HepG2 (cell line): ENCODE measurements around the gene CELF5. TPM values are rescaled to one million over a fixed set of nuclear protein-coding genes. Genes with fewer than 3 reads are reported as not detected.

ENCODE experiments used
- ATAC-seq: fragments of 200-7000 bp; cut with Tn5 transposase; 3 replicates; pipeline ENCODE4 v1.9.1; 2020; ENCODE audit warnings: mild to moderate bottlenecking, moderate library complexity
- BruUV-seq: library from RNA; stranded (reverse); fragments of 400-500 nt; replicated peaks from 2 replicates; lab custom pipeline; 2021; lab: Mats Ljungman, UMichigan
- CTCF ChIA-PET: fragments of 300-600 bp; formaldehyde crosslinking; extraction: SDS; loops from one replicate; lab custom pipeline; 2021; ENCODE audit warnings: low total read pairs, inconsistent platforms, low intra/inter-chr PET ratio; lab: Yijun Ruan, JAX
- POLR2A ChIA-PET: fragments of 350-600 bp; sonication (Branson Sonifier 250); formaldehyde crosslinking; loops from one replicate; lab custom pipeline; 2020; ENCODE audit warnings: antibody characterized with exemption, inconsistent platforms; lab: Yijun Ruan, JAX
- DNase-seq: peaks from one replicate; pipeline ENCODE4 v3.0.0-alpha.2; 2015; ENCODE audit warnings: low spot score
- FAIRE-seq: peaks from 3 replicates; lab custom pipeline; 2011; peaks lifted over from hg19 to GRCh38; lab: Jason Lieb, UNC
- H2AFZ ChIP-seq: one replicate; pipeline ENCODE4 v1.6.1; 2011; ENCODE audit warnings: low read length, inconsistent platforms
- H3K27ac ChIP-seq: fragments of 300-600 bp; 3 replicates; pipeline ENCODE4 v1.8.0; 2011; ENCODE audit warnings: mixed run types, mild to moderate bottlenecking, mixed read lengths, low read length, inconsistent platforms; ENCODE audit not compliant: insufficient read depth; ENCODE audit errors: extremely low read length
- H3K27me3 ChIP-seq, 2 experiments: fragments of 200-600 bp in 1 of 2; 2 replicates in 1 of 2; 3 replicates in 1 of 2; pipeline versions ENCODE4 v1.6.0 to v1.8.0; 2011; ENCODE audit warnings: low read length in 2 of 2, mild to moderate bottlenecking in 2 of 2, moderate library complexity in 2 of 2, inconsistent platforms in 1 of 2; ENCODE audit not compliant: insufficient read depth in 2 of 2, control insufficient read depth in 1 of 2
- H3K36me3 ChIP-seq, 2 experiments: fragments of 200-600 bp in 1 of 2; replicated peaks in 1 of 2; 2 replicates in 1 of 2; 3 replicates in 1 of 2; pipeline versions ENCODE4 v1.5.1 to v1.8.0; 2011; ENCODE audit warnings: low read length in 2 of 2, inconsistent platforms in 1 of 2; ENCODE audit not compliant: insufficient read depth in 2 of 2, control insufficient read depth in 1 of 2
- H3K4me1 ChIP-seq: 2 replicates; pipeline ENCODE4 v1.5.1; 2012; ENCODE audit warnings: low read length, inconsistent platforms; ENCODE audit not compliant: insufficient read depth
- H3K4me2 ChIP-seq: 2 replicates; pipeline ENCODE4 v1.6.0; 2011; ENCODE audit warnings: low read depth, low read length, inconsistent platforms
- H3K4me3 ChIP-seq, 3 experiments: fragments of 200-600 bp in 1 of 3; sonication (generic), shearing (Covaris generic) in 1 of 3; replicated peaks in 1 of 3; 2 replicates each; pipeline ENCODE4 v1.5.1; 2011 to 2016; ENCODE audit warnings: low read length in 3 of 3, inconsistent platforms in 2 of 3, low read depth in 2 of 3, mild to moderate bottlenecking in 2 of 3, control low read depth in 1 of 3, mixed read lengths in 1 of 3; ENCODE audit not compliant: insufficient read depth in 1 of 3
- H3K79me2 ChIP-seq: one replicate; pipeline ENCODE4 v1.6.1; 2011; ENCODE audit warnings: low read length, inconsistent platforms; ENCODE audit not compliant: insufficient read depth
- H3K9ac ChIP-seq: 2 replicates; pipeline ENCODE4 v1.6.0; 2011; ENCODE audit warnings: mild to moderate bottlenecking, low read depth, low read length, inconsistent platforms; ENCODE audit not compliant: insufficient read depth
- H3K9me3 ChIP-seq: 2 replicates; pipeline ENCODE4 v1.5.1; 2012; ENCODE audit warnings: mild to moderate bottlenecking, low read length
- H4K20me1 ChIP-seq: 2 replicates; pipeline ENCODE4 v1.6.0; 2011; ENCODE audit warnings: inconsistent platforms, mild to moderate bottlenecking, low read length, moderate library complexity; ENCODE audit not compliant: insufficient read depth
- CEBPB ChIP-seq: IDR thresholded peaks from 2 replicates; pipeline ENCODE4 v1.6.1; 2011; ENCODE audit warnings: low read depth, low read length, improper control_type of control experiment, borderline replicate concordance
- FOXA3 ChIP-seq: IDR thresholded peaks from 2 replicates; pipeline ENCODE4 v1.6.1; 2016; ENCODE audit warnings: missing genetic modification reagents, missing compliant biosample characterization
- HNF4A ChIP-seq: sonication (generic); formaldehyde crosslinking; IDR thresholded peaks from 2 replicates; pipeline ENCODE4 v1.4.0; 2020; ENCODE audit warnings: missing genetic modification reagents
- RARA ChIP-seq: IDR thresholded peaks from 2 replicates; pipeline ENCODE4 v1.6.1; 2016; ENCODE audit warnings: missing genetic modification reagents, missing compliant biosample characterization
- SOX13 ChIP-seq, 3 experiments: fragments of 450-650 bp in 1 of 3; sonication (generic) in 1 of 3; formaldehyde crosslinking in 1 of 3; IDR thresholded peaks in 2 of 3; conservative IDR thresholded peaks in 1 of 3; 2 replicates each; pipeline versions ENCODE4 v1.5.0 to v1.6.1; 2016 to 2020; ENCODE audit warnings: antibody characterized with exemption in 1 of 3, mild to moderate bottlenecking in 1 of 3, missing compliant biosample characterization in 1 of 3, missing genetic modification reagents in 1 of 3, moderate library complexity in 1 of 3
- TGIF2 ChIP-seq: IDR thresholded peaks from 2 replicates; pipeline ENCODE4 v1.6.1; 2016; ENCODE audit warnings: control low read depth, missing compliant biosample characterization
- ZFP36L2 ChIP-seq: sonication (generic); formaldehyde crosslinking; IDR thresholded peaks from 2 replicates; pipeline ENCODE4 v1.4.0; 2020; ENCODE audit warnings: missing genetic modification reagents
- ZNF10 ChIP-seq: sonication (generic); formaldehyde crosslinking; IDR thresholded peaks from 2 replicates; pipeline ENCODE4 v1.4.0; 2020; ENCODE audit warnings: mild to moderate bottlenecking, low read depth, missing genetic modification reagents, borderline replicate concordance
- ZNF326 ChIP-seq: sonication (generic); formaldehyde crosslinking; IDR thresholded peaks from 2 replicates; pipeline ENCODE4 v1.4.0; 2020; ENCODE audit warnings: missing genetic modification reagents, borderline replicate concordance
- WGBS: methylation state at CpG from one replicate; pipeline ENCODE4 v1.1.6; 2017; ENCODE audit warnings: low lambda C conversion rate; 5-methylcytosine and 5-hydroxymethylcytosine counted together
- in situ Hi-C: cut with HindIII; loops from 2 replicates; pipeline ENCODE4 v1.10.0; 2017; ENCODE audit warnings: low pct_unique_long_range_greater_than_20kb; ENCODE audit not compliant: extremely low pct_ligation_motif_present
- intact Hi-C: fragments of 100-400 bp; cut with micrococcal nuclease; formaldehyde crosslinking; loops from one replicate; pipeline ENCODE4 v1.10.0; 2022; ENCODE audit not compliant: unreplicated experiment
- polyA plus RNA-seq, 8 experiments: library from polyadenylated mRNA; depleted of rRNA in 3 of 8; stranded (reverse) in 7 of 8; unstranded in 1 of 8; fragments of >200 nt; fragmentation: Illumina TruSeq in 4 of 8; extraction: Trizol in 4 of 8; gene quantifications; 2 replicates each; pipeline versions ENCODE4 v1.2.1 to v1.2.3, GENCODE V29; 2011 to 2016; ENCODE audit warnings: low read depth in 4 of 8, missing spikeins in 1 of 8, mixed read lengths in 1 of 8; ENCODE audit not compliant: insufficient read depth in 1 of 8
- total RNA-seq, 5 experiments: library from RNA; depleted of rRNA; stranded (reverse); fragments of >200 nt; fragmentation: Illumina TruSeq; extraction: Trizol; gene quantifications; 2 replicates each; pipeline ENCODE4 v1.2.3, GENCODE V29; 2016; ENCODE audit warnings: low read depth in 1 of 5
- TF ChIP-seq, protein P1 (sequence below): sonication (generic); formaldehyde crosslinking; conservative IDR thresholded peaks from 2 replicates; pipeline ENCODE4 v1.4.0; 2020; ENCODE audit warnings: missing genetic modification reagents
- TF ChIP-seq, protein P2 (sequence below), 2 experiments: fragments of 450-650 bp in 1 of 2; sonication (generic) in 1 of 2; formaldehyde crosslinking in 1 of 2; IDR thresholded peaks; 2 replicates each; pipeline versions ENCODE4 v1.6.1 to v1.8.0; 2016 to 2022; ENCODE audit warnings: antibody characterized with exemption in 1 of 2, mild to moderate bottlenecking in 1 of 2, missing genetic modification reagents in 1 of 2

CELF5 gene
- total and polyA plus RNA-seq, 2 of the 13 experiments (the other 11 are each of a cell fraction or from before 2014, with no cell fraction given) = 0.31 to 0.84 TPM

DNA sequence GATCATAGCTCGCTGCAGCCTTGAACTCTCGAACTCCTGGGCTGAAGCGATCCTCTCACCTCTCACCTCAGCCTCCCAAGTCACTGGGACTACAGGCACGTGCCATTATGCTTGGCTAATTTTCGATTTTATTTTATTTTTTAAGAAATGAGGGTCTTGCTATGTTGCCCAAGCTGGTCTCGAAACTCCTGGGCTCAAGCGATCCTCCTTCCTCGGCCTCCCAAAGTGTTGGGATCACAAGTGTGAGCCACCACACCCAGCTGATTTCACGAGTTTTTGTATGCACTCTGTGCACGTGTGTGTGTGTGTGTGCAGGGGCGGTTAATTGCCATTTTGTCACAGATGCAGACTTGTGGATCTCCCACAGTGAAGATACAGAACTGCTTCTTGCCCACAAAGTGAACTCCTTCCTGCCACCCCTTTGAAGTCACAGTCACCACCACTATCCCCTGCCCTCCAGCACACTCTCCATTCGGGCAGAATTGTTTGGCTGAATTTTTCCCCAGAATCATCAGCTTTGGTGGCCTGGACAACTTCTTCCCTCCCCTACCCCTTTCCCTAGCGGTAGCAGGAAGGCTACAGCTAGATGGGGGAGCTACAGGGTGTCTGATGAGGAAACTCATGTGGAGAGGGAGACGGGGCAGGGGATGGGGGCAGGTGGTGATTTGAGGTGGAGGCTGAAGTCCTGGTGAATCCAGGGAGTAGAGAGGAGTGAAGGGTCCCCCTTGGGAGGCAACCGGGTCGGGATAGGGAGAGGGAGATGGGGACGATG lies 59.6 kb downstream of the CELF5 start:
- no peak for FAIRE-seq
- Histone ChIP-seq H4K20me1 (no peaks in the 10 kb centered on the region), H3K27me3 (peaks cover 9 to 20% of the 10 kb centered on the region in 2 experiments; a peak in 3 of 5 replicates), H3K9me3 (no peaks in the 10 kb centered on the region), H3K36me3 (no peaks in the 10 kb centered on the region), H3K9ac (peak overlapping the region; percentile 69), H2AFZ (no peak overlapping the region), H3K79me2 (no peaks in the 10 kb centered on the region), H3K27ac (peak overlapping the region; percentile 80), H3K4me1 (peaks cover 21% of the 10 kb centered on the region), H3K4me2 (peak overlapping the region; percentile 95), H3K4me3 (peak overlapping the region; percentile 44 to 75 (median 59))
- ATAC-seq = peak; percentile 13
- in situ Hi-C loops (no loop called here), intact Hi-C loops (no loop called here)
- CTCF ChIA-PET = no interaction called here
- WGBS = 22% methylated on average over 17 of the region's 17 CpGs
- no TSS peak for BruUV-seq
- POLR2A ChIA-PET = interaction anchor here (1.5 to 2.1 kb wide), 2 partner anchors 8 to 196 kb away, joined by 8 to 55 read pairs; partner anchors contain the start of gene SMIM24
- DNase-seq = no peak
- TF ChIP-seq RARA = peak; percentile 51; the same call in 1 of the 2 replicates
- TF ChIP-seq ZNF10 (CRISPR knock-in tag) = no peak
- TF ChIP-seq, protein P1, sequence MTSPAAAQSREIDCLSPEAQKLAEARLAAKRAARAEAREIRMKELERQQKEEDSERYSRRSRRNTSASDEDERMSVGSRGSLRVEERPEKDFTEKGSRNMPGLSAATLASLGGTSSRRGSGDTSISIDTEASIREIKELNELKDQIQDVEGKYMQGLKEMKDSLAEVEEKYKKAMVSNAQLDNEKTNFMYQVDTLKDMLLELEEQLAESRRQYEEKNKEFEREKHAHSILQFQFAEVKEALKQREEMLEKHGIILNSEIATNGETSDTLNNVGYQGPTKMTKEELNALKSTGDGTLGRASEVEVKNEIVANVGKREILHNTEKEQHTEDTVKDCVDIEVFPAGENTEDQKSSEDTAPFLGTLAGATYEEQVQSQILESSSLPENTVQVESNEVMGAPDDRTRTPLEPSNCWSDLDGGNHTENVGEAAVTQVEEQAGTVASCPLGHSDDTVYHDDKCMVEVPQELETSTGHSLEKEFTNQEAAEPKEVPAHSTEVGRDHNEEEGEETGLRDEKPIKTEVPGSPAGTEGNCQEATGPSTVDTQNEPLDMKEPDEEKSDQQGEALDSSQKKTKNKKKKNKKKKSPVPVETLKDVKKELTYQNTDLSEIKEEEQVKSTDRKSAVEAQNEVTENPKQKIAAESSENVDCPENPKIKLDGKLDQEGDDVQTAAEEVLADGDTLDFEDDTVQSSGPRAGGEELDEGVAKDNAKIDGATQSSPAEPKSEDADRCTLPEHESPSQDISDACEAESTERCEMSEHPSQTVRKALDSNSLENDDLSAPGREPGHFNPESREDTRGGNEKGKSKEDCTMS (CRISPR knock-in tag) = no peak
- TF ChIP-seq CEBPB = no peak
- peak; percentile 10; the same call in 1 of the 2 replicates for TF ChIP-seq TGIF2 (CRISPR knock-in tag)
- no peak for TF ChIP-seq ZFP36L2 (CRISPR knock-in tag)
- TF ChIP-seq HNF4A (CRISPR knock-in tag) = 0 out of 2 replicates have a peak, but pooled peaks have one; percentile 5
- TF ChIP-seq, protein P2, sequence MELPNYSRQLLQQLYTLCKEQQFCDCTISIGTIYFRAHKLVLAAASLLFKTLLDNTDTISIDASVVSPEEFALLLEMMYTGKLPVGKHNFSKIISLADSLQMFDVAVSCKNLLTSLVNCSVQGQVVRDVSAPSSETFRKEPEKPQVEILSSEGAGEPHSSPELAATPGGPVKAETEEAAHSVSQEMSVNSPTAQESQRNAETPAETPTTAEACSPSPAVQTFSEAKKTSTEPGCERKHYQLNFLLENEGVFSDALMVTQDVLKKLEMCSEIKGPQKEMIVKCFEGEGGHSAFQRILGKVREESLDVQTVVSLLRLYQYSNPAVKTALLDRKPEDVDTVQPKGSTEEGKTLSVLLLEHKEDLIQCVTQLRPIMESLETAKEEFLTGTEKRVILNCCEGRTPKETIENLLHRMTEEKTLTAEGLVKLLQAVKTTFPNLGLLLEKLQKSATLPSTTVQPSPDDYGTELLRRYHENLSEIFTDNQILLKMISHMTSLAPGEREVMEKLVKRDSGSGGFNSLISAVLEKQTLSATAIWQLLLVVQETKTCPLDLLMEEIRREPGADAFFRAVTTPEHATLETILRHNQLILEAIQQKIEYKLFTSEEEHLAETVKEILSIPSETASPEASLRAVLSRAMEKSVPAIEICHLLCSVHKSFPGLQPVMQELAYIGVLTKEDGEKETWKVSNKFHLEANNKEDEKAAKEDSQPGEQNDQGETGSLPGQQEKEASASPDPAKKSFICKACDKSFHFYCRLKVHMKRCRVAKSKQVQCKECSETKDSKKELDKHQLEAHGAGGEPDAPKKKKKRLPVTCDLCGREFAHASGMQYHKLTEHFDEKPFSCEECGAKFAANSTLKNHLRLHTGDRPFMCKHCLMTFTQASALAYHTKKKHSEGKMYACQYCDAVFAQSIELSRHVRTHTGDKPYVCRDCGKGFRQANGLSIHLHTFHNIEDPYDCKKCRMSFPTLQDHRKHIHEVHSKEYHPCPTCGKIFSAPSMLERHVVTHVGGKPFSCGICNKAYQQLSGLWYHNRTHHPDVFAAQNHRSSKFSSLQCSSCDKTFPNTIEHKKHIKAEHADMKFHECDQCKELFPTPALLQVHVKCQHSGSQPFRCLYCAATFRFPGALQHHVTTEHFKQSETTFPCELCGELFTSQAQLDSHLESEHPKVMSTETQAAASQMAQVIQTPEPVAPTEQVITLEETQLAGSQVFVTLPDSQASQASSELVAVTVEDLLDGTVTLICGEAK (IDR thresholded peaks at IDR 0.05) = no peak
- TF ChIP-seq, protein P2 (CRISPR knock-in tag; IDR thresholded peaks at IDR 0.05) = no peak
- TF ChIP-seq SOX13 (IDR thresholded peaks at IDR 0.05) = no peak
- no peak for TF ChIP-seq SOX13 (CRISPR knock-in tag; conservative IDR thresholded peaks at IDR 0.05 in 1 of 2, IDR thresholded peaks at IDR 0.05 in 1 of 2)
- no peak for TF ChIP-seq ZNF326
- no peak for TF ChIP-seq FOXA3 (CRISPR knock-in tag)
